Smooth muscle cell (in vitro differentiated cells): Measurements from ENCODE around the gene MCCC1. TPM values are rescaled to one million over a fixed set of nuclear protein-coding genes. Genes with fewer than 3 reads are reported as not detected.

Source experiments
- DNase-seq: peaks from one replicate; lab custom pipeline; 2025; ENCODE audit not compliant: unreplicated experiment; lab: John Stamatoyannopoulos, UW
- H2AFZ ChIP-seq: fragments of 200-600 bp; sonication (generic); 2 replicates; pipeline ENCODE4 v1.6.0; 2016; ENCODE audit warnings: antibody characterized with exemption, low read depth, mild to moderate bottlenecking
- H3F3A ChIP-seq: fragments of 200-600 bp; sonication (generic); 2 replicates; pipeline ENCODE4 v1.6.0; 2017; ENCODE audit warnings: antibody characterized with exemption, low read depth
- H3K27ac ChIP-seq: fragments of 200-600 bp; sonication (generic); 2 replicates; pipeline ENCODE4 v1.5.1; 2016; ENCODE audit warnings: low read depth, mild to moderate bottlenecking
- H3K27me3 ChIP-seq: fragments of 200-600 bp; sonication (generic); 2 replicates; pipeline ENCODE4 v1.6.1; 2016; ENCODE audit warnings: low read depth, mild to moderate bottlenecking
- H3K36me3 ChIP-seq: fragments of 200-600 bp; sonication (generic); 2 replicates; pipeline ENCODE4 v1.5.1; 2016; ENCODE audit warnings: low read depth
- H3K4me1 ChIP-seq: fragments of 200-600 bp; sonication (generic); 2 replicates; pipeline ENCODE4 v1.5.1; 2016; ENCODE audit warnings: low read depth
- H3K4me2 ChIP-seq: fragments of 200-600 bp; sonication (generic); 2 replicates; pipeline ENCODE4 v1.6.0; 2016; ENCODE audit warnings: mild to moderate bottlenecking
- H3K4me3 ChIP-seq: fragments of 200-600 bp; sonication (generic); 2 replicates; pipeline ENCODE4 v1.5.1; 2016; ENCODE audit warnings: mild to moderate bottlenecking
- H3K79me2 ChIP-seq: fragments of 200-600 bp; sonication (generic); 2 replicates; pipeline ENCODE4 v1.6.0; 2016; ENCODE audit warnings: low read depth, mild to moderate bottlenecking
- H3K9ac ChIP-seq: fragments of 200-600 bp; sonication (generic); 2 replicates; pipeline ENCODE4 v1.6.0; 2016; ENCODE audit warnings: low read depth
- H3K9me3 ChIP-seq: fragments of 200-600 bp; sonication (generic); replicated peaks from 2 replicates; pipeline ENCODE4 v1.5.1; 2016; ENCODE audit warnings: low read depth
- H4K20me1 ChIP-seq: fragments of 200-600 bp; sonication (generic); 2 replicates; pipeline ENCODE4 v1.6.0; 2016; ENCODE audit warnings: low read depth
- CTCF ChIP-seq: fragments of 200-600 bp; sonication (generic); IDR thresholded peaks from 2 replicates; pipeline ENCODE4 v1.5.1; 2017; ENCODE audit warnings: borderline replicate concordance, mild to moderate bottlenecking, antibody characterized with exemption; ENCODE audit not compliant: insufficient read depth, poor library complexity, severe bottlenecking
- WGBS: methylation state at CpG from one replicate; pipeline ENCODE4 v1.1.7; 2016; ENCODE audit warnings: low lambda C conversion rate; 5-methylcytosine and 5-hydroxymethylcytosine counted together
- polyA plus RNA-seq: library from polyadenylated mRNA; unstranded; fragments of >200 nt; fragmentation: Nextera tagmentation; extraction: Ambion mirVana; gene quantifications from 2 replicates; pipeline ENCODE4 v1.2.1, GENCODE V29; 2016
- total RNA-seq: library from RNA; depleted of rRNA; stranded (reverse); fragments of >200 nt; gene quantifications from 2 replicates; pipeline ENCODE4 v1.2.3, GENCODE V29; 2014

The MCCC1 gene
- total and polyA plus RNA-seq, 2 experiments from 2014 or later, result 10.4 to 12.1 TPM

GRCh38 chr3:183120538-183121215 is 21.4 kb upstream of the MCCC1 start:
- no peaks in the 10 kb centered on the region for H3K36me3 ChIP-seq
- no peak overlapping the region for H3K9ac ChIP-seq
- H2AFZ ChIP-seq, result no peak overlapping the region
- DNase-seq, result no peak
- H3K9me3 ChIP-seq, result no peaks in the 10 kb centered on the region
- H3K79me2 ChIP-seq, result no peaks in the 10 kb centered on the region
- no peak overlapping the region for H3K4me3 ChIP-seq
- no peak overlapping the region for H3K4me2 ChIP-seq
- no peaks in the 10 kb centered on the region for H3F3A ChIP-seq
- TF ChIP-seq CTCF, result no peak
- H3K27ac ChIP-seq, result no peak overlapping the region
- H3K27me3 ChIP-seq, result peaks cover 21% of the 10 kb centered on the region
- H4K20me1 ChIP-seq, result no peaks in the 10 kb centered on the region
- 77% methylated on average over 8 of the region's 8 CpGs for WGBS
- peaks cover 2% of the 10 kb centered on the region for H3K4me1 ChIP-seq

GRCh38 chr3:183117056-183117455 is 17.8 kb upstream of the MCCC1 start:
- Histone ChIP-seq H3K27me3 (peaks cover 39% of the 10 kb centered on the region), H3K36me3 (no peaks in the 10 kb centered on the region), H3K27ac (no peak overlapping the region), H3K79me2 (no peaks in the 10 kb centered on the region), H3K4me2 (no peak overlapping the region), H4K20me1 (no peaks in the 10 kb centered on the region), H3K9me3 (no peaks in the 10 kb centered on the region), H3K4me1 (peaks cover 6% of the 10 kb centered on the region), H2AFZ (no peak overlapping the region), H3K9ac (no peak overlapping the region), H3F3A (no peaks in the 10 kb centered on the region), H3K4me3 (no peak overlapping the region)
- no peak for DNase-seq
- WGBS, result 72% methylated on average over 4 of the region's 4 CpGs
- no peak for TF ChIP-seq CTCF

GRCh38 chr3:183116025-183116614 is 16.8 kb upstream of the MCCC1 start:
- WGBS, result 8% methylated on average over 24 of the region's 25 CpGs
- H3K79me2 ChIP-seq, result no peaks in the 10 kb centered on the region
- no peak for TF ChIP-seq CTCF
- no peak for DNase-seq
- peaks cover 6% of the 10 kb centered on the region for H3K4me1 ChIP-seq
- no peak overlapping the region for H3K9ac ChIP-seq
- no peak overlapping the region for H2AFZ ChIP-seq
- no peaks in the 10 kb centered on the region for H3F3A ChIP-seq
- H3K4me3 ChIP-seq, result no peak overlapping the region
- H3K27me3 ChIP-seq, result peaks cover 39% of the 10 kb centered on the region
- H3K4me2 ChIP-seq, result peak overlapping the region; percentile 9
- no peaks in the 10 kb centered on the region for H3K9me3 ChIP-seq
- no peaks in the 10 kb centered on the region for H4K20me1 ChIP-seq
- H3K36me3 ChIP-seq, result no peaks in the 10 kb centered on the region
- no peak overlapping the region for H3K27ac ChIP-seq
